Posterior vena cava (tissue), 2 donors: ENCODE data around the gene AGK. TPM values are rescaled to one million over a fixed set of nuclear protein-coding genes. Genes with fewer than 3 reads are reported as not detected.

Source experiments
- DNase-seq: peaks from one replicate; pipeline ENCODE4 v3.0.0-alpha.2; 2020; ENCODE audit warnings: low spot score
- intact Hi-C, 2 donors: fragments of 100-400 bp; cut with DNase I; formaldehyde crosslinking; loops; one replicate each; pipeline versions ENCODE4 v1.14.1 to v1.14.2; 2022 to 2023
- long read RNA-seq, 2 donors: library from polyadenylated mRNA; unstranded; transcript quantifications; one replicate each; pipeline ENCODE4 v2.0.0, GENCODE V29; 2020 to 2021
- total RNA-seq, 2 donors: library from RNA; stranded (reverse); fragmentation: NEBNext Ultra II Directional; extraction: Animal tissue kit (Norgen Biotek cat#: 25700); gene quantifications; one replicate each; pipeline ENCODE4 v1.2.1, GENCODE V29; 2021
- donor health status: DM: yes; HTN: yes; CAD: no.
- donor health status: DM: yes; HTN: yes; CAD: no.

Gene AGK, protein sequence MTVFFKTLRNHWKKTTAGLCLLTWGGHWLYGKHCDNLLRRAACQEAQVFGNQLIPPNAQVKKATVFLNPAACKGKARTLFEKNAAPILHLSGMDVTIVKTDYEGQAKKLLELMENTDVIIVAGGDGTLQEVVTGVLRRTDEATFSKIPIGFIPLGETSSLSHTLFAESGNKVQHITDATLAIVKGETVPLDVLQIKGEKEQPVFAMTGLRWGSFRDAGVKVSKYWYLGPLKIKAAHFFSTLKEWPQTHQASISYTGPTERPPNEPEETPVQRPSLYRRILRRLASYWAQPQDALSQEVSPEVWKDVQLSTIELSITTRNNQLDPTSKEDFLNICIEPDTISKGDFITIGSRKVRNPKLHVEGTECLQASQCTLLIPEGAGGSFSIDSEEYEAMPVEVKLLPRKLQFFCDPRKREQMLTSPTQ
- total RNA-seq, result 10 to 100 TPM; 21.2 to 21.6 TPM
- long read RNA-seq, donor 1, partial matches to known transcripts, result 2 of 7 reads
- long read RNA-seq, donor 1, other reads (novel, unspliced or antisense), result 3 of 7 reads
- long read RNA-seq, donor 2, partial matches to known transcripts, result 11 of 18 reads
- long read RNA-seq, donor 2, other reads (novel, unspliced or antisense), result 2 of 18 reads

GRCh38 chr7:141551094-141551781 is at the start of gene AGK:
AGK (plus strand) TSS chr7:141551410; CDS start chr7:141555467, 4,057 bp downstream.
- DNase-seq, result peak; percentile 91
- intact Hi-C loops, result no loop called here

DNA sequence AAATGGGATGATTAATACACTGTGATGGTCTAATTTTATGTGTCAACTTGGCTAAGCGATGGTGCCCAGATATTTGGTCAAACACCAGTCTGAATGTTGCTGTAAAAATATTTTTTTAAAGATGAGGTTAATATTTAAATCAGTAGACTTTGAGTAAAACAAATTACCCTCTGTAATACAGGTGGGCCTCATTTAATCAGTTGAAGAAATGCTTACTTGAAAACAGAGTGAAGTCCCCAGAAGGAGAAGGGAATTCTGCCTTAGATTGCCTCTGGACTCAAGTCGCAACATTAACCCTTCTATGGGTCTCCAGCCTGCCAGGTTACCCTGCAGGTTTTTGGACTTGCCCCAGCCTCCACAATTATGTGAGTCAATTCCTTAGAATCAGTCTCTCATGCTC is 49.8 kb upstream of the AGK start:
- intact Hi-C loops, result no loop called here
- DNase-seq, result no peak

DNA sequence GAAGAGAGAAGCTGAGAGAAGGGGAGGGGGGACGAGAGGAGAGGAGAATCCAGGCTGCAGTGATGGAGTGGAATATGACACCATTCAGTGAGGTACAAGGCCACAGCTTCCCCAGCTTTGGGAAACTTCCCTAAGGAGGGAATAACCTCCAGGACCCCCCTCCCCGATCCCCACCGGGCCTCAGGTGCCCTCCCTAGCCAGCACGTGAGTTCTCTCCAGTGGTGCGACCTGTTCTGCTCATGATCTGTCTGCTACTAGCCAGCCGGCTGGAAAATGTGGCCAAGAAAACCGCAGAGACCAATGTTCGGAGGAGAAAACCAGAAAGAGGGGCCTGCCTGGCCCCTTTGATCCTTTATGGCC is 39.9 kb upstream of the AGK start:
- DNase-seq, result no peak
- intact Hi-C loops, result no loop called here

DNA sequence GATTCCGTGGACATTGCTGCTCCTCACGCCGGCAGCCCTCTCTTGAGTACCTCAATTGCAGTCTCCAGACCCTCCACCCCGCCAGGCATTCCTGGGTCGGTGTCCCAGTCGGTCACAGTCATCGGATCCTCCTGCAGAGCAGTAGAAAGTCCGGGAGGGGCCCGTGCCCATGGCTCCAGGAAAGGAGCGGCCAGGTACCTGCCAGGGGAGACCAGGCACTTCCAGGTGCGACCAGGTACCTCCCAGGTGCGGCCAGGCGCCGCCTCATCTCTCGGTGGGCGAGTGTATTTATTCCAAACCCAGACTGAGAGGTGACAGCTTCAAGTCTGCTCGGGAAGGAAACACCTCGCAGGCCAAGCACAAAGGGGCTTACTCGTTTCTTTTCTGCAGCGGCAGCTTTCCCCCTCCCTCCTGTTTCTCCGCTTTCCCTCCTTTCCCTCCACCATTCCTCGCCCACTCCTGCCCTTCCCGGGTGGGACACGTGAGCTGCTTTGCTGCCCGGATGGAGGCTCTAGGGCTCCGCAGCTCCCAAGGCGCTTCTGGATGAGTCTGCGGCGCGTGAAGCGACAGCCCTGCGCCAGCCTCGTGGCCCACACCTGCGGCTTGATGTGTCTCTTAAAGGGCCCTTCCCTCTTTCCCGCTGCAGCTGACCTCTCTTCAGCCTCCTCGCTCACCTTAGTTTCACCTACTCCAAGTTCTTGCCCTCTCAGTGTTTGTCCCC is 39.4 kb upstream of the AGK start:
- intact Hi-C loops, result no loop called here

DNA sequence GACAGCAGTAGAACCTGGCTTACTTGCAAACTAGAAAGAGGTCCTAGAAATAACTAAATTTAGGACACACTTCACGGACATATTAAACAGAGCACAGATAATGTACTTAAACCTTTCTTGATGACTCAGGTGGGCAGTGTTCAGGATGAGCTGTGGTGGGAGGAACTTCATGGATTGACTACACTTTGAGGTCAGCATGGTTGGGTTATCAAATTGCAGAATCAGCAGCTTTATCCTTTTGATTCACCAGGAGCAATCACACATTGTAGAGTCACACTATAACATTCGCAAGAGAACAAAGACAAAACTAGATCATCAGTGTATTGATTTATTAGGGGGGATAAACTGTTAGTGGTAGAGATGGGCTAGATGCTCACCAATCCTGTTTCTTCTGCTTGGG is 38.6 kb upstream of the AGK start:
- intact Hi-C loops, result no loop called here

More for the DNA sequence above, 39.4 kb upstream of the AGK start:
- no peak for DNase-seq

GRCh38 chr7:141513720-141514119 is 37.5 kb upstream of the AGK start:
- intact Hi-C loops, result no loop called here

More for the DNA sequence above, 38.6 kb upstream of the AGK start:
- DNase-seq, result no peak

GRCh38 chr7:141515941-141516340 is 35.3 kb upstream of the AGK start:
- no peak for DNase-seq
- intact Hi-C loops, result no loop called here

More at GRCh38 chr7:141513720-141514119, 37.5 kb upstream of the AGK start:
- no peak for DNase-seq

- no peak for DNase-seq
- intact Hi-C loops, result no loop called here
Observed at GRCh38 chr7:141519623-141520022, 31.6 kb upstream of the AGK start.

DNA sequence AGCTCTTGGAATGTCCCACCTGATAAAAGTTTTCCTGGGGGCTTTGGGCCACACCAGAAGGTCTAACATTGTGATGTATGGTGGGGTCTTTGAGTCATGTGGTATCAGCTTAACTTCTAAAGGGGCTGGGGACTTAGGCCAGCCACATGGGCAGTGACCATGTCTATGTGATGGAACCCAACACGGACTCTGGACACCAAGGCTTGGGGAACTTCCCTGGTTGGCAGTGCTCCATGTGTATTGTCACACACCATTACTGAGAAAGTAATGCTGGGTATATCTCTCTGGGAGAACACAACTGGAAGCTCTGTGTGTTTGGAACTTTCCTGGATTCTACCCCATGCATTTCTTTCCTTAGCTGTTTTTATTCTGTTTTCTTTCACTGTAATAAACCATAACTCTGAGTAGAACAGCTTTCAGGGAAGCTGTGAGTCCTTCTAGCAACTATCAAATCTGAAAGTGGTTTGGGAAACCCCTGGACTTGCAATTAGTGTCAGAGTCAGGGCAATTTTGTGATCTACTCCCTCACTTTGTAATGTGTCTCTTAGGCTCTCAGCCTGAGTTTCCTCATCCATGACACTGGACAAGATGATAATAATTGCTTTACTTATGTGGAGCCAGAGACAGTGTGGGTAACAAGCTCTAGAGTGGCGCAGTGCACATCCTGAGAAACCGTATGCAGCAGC is 28.4 kb upstream of the AGK start:
- intact Hi-C loops, result no loop called here

DNA sequence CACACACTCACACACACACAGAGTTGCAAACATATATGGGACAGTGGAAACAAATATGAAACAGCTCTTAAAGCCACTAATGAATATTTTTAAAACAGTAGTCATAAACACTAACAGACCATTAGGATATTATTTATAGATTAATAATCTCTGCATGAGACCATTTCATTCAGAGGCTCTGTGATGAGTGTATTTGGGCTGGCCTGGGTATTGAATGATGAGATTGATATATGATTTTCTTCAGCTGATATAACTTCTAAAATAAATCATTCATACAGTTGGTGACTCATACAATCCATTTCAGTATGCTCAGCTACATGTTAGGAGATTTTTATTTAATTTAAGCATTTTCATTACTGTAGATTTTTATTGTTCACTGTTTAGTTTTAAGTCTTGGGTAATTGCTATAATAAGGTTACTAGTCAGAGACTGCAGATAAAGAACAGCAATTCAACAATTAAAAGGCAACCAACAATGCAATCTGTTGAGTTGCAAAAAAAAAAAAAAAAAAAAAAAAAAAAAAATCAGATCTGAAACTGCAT is 25.2 kb upstream of the AGK start:
- intact Hi-C loops, result no loop called here

More for the DNA sequence above, 28.4 kb upstream of the AGK start:
- DNase-seq, result no peak

GRCh38 chr7:141527076-141527475 is 24.1 kb upstream of the AGK start:
- intact Hi-C loops, result no loop called here
- DNase-seq, result no peak

More for the DNA sequence above, 25.2 kb upstream of the AGK start:
- DNase-seq, result no peak

GRCh38 chr7:141528399-141528798 is 22.8 kb upstream of the AGK start:
- intact Hi-C loops, result no loop called here
- no peak for DNase-seq

- intact Hi-C loops, result loop anchor here in 1 of 2 donors (10.0 kb wide), 1 partner anchor 519 kb away; the partner anchor contains the start of gene MRPS33
- DNase-seq, result peak; percentile 88
Observed at GRCh38 chr7:141533149-141533949, 17.9 kb upstream of the AGK start.

- DNase-seq, result no peak
- intact Hi-C loops, result loop anchor here in 1 of 2 donors (10.0 kb wide), 1 partner anchor 520 kb away; the partner anchor contains the start of gene MRPS33
Observed at GRCh38 chr7:141534757-141535737, 16.2 kb upstream of the AGK start.

- no peak for DNase-seq
- intact Hi-C loops, result loop anchor here in 1 of 2 donors (10.0 kb wide), 1 partner anchor 523 kb away; the partner anchor contains the start of gene MRPS33
Observed at GRCh38 chr7:141537906-141538305, 13.3 kb upstream of the AGK start.

- no peak for DNase-seq
- intact Hi-C loops, result no loop called here
Observed at GRCh38 chr7:141541375-141541774, 9.8 kb upstream of the AGK start.

GRCh38 chr7:141544831-141545230 is 6.4 kb upstream of the AGK start:
- intact Hi-C loops, result no loop called here
- no peak for DNase-seq
